Inflammatory macrophage treated with lipopolysaccharide for 1 hour (primary cell): ENCODE data around the gene CBX4.

ENCODE experiments used
- DNase-seq, 2 donors: peaks; one replicate each; pipeline ENCODE4 v3.0.0-alpha.2; 2020 to 2022

The CBX4 gene

GRCh38 chr17:79785900-79786810, 53.1 kb downstream of the CBX4 start:
- DNase-seq = no peak

GRCh38 chr17:79785017-79785899, 54.0 kb downstream of the CBX4 start:
- no peak for DNase-seq

GRCh38 chr17:79784353-79785016, 54.8 kb downstream of the CBX4 start:
- DNase-seq = no peak

- no peak for DNase-seq
Measured at GRCh38 chr17:79783891-79784290, 55.3 kb downstream of the CBX4 start.
